HFFc6 (cell line): ENCODE results near the gene DYNC2I2. TPM values are rescaled to one million over a fixed set of nuclear protein-coding genes. Genes with fewer than 3 reads are reported as not detected.
A peak's percentile ranks its signal among the peaks of the same experiment; 100 is the strongest.

Experiments
- DNase-seq: peaks from one replicate; pipeline ENCODE4 v3.0.0-alpha.2; 2018
- H3K27ac Mint-ChIP-seq: 2 replicates; pipeline ENCODE4 v1.8.0; 2020; ENCODE audit warnings: mild to moderate bottlenecking, mixed read lengths
- H3K27me3 Mint-ChIP-seq: 2 replicates; pipeline ENCODE4 v1.8.0; 2021; ENCODE audit warnings: mild to moderate bottlenecking, moderate library complexity, mixed read lengths; ENCODE audit not compliant: insufficient read depth
- H3K36me3 Mint-ChIP-seq: 2 replicates; pipeline ENCODE4 v1.8.0; 2021; ENCODE audit warnings: low read depth, mixed read lengths
- H3K4me1 Mint-ChIP-seq: 2 replicates; pipeline ENCODE4 v1.8.0; 2020; ENCODE audit warnings: low read depth, mixed read lengths
- H3K4me3 Mint-ChIP-seq: 2 replicates; pipeline ENCODE4 v1.8.0; 2020; ENCODE audit warnings: mild to moderate bottlenecking, moderate library complexity, mixed read lengths
- H3K9me3 Mint-ChIP-seq: 2 replicates; pipeline ENCODE4 v1.8.0; 2020; ENCODE audit warnings: mild to moderate bottlenecking, mixed read lengths
- total RNA-seq, 6 experiments: library from RNA; stranded (reverse); fragmentation: NEBNext Ultra II Directional; extraction: Animal tissue kit (Norgen Biotek cat#: 25700); gene quantifications; 2 replicates in 1 of 6; 3 replicates in 5 of 6; pipeline ENCODE4 v1.2.3, GENCODE V29; 2021
- TF ChIP-seq, protein P1 (sequence below): fragments of 200-600 bp; sonication (generic); IDR thresholded peaks from 2 replicates; pipeline ENCODE4 v1.5.0; 2021; ENCODE audit warnings: antibody characterized with exemption, mild to moderate bottlenecking

The DYNC2I2 gene
- total RNA-seq, 6 experiments from 2014 or later = 34.5 to 51.7 (median 49.9) TPM

DNA sequence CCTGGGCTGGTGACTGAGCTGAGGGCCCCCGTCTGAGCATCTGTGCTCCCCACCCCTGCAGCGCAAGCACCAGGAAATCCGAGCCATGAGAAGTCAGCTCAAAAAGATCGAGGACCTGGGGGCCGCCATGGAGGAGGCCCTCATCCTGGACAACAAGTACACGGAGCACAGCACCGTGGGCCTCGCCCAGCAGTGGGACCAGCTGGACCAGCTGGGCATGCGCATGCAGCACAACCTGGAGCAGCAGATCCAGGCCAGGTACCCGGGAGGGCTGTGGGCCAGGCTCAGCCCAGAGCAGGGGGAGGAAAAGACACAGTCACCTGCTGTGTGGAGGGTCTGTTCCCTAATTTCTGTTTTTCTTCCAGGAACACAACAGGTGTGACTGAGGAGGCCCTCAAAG lies 24.6 kb downstream of the DYNC2I2 start:
- no peak for DNase-seq
- TF ChIP-seq, protein P1, sequence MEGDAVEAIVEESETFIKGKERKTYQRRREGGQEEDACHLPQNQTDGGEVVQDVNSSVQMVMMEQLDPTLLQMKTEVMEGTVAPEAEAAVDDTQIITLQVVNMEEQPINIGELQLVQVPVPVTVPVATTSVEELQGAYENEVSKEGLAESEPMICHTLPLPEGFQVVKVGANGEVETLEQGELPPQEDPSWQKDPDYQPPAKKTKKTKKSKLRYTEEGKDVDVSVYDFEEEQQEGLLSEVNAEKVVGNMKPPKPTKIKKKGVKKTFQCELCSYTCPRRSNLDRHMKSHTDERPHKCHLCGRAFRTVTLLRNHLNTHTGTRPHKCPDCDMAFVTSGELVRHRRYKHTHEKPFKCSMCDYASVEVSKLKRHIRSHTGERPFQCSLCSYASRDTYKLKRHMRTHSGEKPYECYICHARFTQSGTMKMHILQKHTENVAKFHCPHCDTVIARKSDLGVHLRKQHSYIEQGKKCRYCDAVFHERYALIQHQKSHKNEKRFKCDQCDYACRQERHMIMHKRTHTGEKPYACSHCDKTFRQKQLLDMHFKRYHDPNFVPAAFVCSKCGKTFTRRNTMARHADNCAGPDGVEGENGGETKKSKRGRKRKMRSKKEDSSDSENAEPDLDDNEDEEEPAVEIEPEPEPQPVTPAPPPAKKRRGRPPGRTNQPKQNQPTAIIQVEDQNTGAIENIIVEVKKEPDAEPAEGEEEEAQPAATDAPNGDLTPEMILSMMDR = no peak
- H3K36me3 Mint-ChIP-seq = peaks cover 31% of the 10 kb centered on the region
- peaks cover 30% of the 10 kb centered on the region for H3K27me3 Mint-ChIP-seq
- no peaks in the 10 kb centered on the region for H3K9me3 Mint-ChIP-seq
- H3K4me1 Mint-ChIP-seq = peaks cover 37% of the 10 kb centered on the region
- H3K4me3 Mint-ChIP-seq = no peak overlapping the region
- peak overlapping the region; percentile 51 for H3K27ac Mint-ChIP-seq

DNA sequence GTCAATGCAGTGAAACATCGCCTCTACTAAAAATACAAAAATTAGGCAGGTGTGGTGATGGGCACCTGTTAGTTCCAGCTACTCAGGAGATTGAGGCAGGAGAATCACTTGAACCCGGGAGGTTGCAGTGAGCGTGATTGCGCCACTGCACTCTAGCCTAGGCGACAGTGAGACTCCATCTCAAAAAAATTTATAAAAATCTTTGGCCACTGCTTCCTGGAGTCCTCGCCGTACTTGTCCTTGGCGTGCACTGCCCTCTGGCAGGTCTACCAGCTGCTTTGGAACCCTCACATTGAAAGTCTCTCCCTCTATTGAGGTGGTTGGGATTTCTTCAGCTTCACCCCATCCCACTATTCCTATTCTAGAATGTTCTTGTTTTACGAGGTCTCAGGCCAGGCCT lies 25.0 kb downstream of the DYNC2I2 start:
- no peak for DNase-seq
- H3K36me3 Mint-ChIP-seq = peaks cover 31% of the 10 kb centered on the region
- no peak overlapping the region for H3K4me3 Mint-ChIP-seq
- H3K27me3 Mint-ChIP-seq = peaks cover 34% of the 10 kb centered on the region
- peak overlapping the region; percentile 51 for H3K27ac Mint-ChIP-seq
- H3K9me3 Mint-ChIP-seq = no peaks in the 10 kb centered on the region
- TF ChIP-seq, protein P1 = no peak
- H3K4me1 Mint-ChIP-seq = peaks cover 33% of the 10 kb centered on the region

DNA sequence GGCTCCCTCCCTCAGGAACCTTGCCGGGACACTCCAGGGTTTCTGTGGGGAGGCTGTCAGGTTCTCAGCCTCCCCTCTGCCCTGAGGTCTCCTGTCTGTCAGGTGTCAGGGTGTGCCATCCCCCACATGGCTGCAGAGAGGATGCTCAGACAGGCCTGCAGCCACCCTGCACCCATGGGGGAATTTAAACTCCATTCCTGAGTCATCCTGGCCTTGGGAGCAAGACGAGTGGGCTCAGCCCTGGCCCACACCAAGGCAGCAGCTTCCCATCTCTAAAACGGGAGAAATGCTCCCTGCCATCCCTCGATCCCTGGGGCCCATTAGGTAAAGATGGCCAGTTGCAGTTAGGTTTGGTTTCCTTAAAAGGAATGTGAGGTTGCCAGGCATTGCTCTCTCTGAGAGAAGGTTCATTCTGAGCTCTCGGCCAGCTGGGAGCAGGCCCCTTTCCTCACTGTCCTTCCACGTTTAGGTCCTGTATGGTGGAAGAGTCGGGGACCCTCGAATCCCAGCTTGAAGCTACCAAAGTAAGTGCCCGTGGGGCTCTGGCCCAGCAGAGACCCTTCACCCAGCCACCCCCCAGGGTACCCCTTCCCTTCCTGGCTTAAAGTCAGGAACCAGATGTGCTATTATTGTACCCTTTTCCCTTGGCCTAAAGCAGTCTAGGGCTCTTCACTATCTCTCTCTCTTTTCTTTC lies 26.6 kb downstream of the DYNC2I2 start:
- H3K36me3 Mint-ChIP-seq = peaks cover 43% of the 10 kb centered on the region
- no peak overlapping the region for H3K4me3 Mint-ChIP-seq
- H3K27me3 Mint-ChIP-seq = peaks cover 47% of the 10 kb centered on the region
- DNase-seq = no peak
- no peaks in the 10 kb centered on the region for H3K9me3 Mint-ChIP-seq
- TF ChIP-seq, protein P1 = no peak
- peaks cover 17% of the 10 kb centered on the region for H3K4me1 Mint-ChIP-seq
- peak overlapping the region; percentile 70 for H3K27ac Mint-ChIP-seq

DNA sequence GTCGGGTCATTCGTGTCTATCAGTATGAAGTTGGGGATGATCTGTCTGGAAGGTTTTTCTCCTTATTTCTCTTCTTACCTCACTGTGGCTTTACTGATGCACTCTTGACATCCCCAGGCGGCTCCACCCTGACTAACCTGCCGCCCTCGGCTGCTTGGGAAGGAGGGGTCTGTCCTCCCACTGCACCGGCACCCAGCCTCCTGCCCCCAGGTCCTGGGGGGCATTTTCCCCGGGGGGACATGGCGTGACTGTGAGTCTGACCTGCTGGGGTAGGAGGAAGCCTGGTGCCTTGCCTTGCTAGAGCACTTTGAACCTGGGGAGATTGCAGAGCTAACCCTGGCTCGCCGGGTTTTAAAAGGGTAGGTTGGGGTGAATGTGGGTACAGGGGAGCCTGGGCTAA lies 27.5 kb downstream of the DYNC2I2 start:
- peak overlapping the region; percentile 57 for H3K27ac Mint-ChIP-seq

DNA sequence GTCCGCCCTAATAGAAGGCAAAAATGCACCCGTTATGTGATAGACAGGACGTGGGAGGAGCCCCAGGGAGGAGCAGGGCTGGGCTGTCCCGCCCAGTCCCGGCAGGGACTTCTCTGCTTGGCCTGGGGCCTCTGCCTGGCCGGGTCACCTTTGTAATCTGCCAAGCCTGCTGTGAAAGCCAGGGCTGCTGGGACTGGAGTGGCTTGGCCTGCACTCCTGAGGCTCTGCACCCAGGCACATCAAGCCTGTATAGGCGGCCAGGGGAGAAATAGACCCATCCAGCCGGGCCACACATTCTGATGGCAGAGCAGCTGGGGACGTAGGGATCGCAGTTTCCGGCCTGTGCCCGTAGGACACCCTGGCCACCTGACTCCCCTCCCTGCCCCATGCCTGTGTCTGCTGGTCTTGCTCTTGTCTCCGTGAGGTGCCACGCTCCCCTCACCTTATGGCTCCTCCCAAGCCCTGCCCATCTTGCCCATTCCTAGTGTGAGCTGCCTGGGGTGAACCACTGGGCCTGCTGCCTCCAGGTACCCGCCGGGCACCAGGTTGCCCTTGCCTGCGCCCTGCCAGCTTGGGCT lies 28.1 kb downstream of the DYNC2I2 start:
- Mint-ChIP-seq H3K27me3 (peaks cover 48% of the 10 kb centered on the region), H3K27ac (peak overlapping the region; percentile 57; the same call in 1 of the 2 replicates), H3K36me3 (peaks cover 48% of the 10 kb centered on the region), H3K9me3 (no peaks in the 10 kb centered on the region), H3K4me3 (no peak overlapping the region), H3K4me1 (peaks cover 8% of the 10 kb centered on the region)
- no peak for DNase-seq
- TF ChIP-seq, protein P1 = no peak

More for the DNA sequence above, 27.5 kb downstream of the DYNC2I2 start:
- peaks cover 48% of the 10 kb centered on the region for H3K36me3 Mint-ChIP-seq
- TF ChIP-seq, protein P1 = no peak
- no peak overlapping the region for H3K4me3 Mint-ChIP-seq
- no peak for DNase-seq
- H3K9me3 Mint-ChIP-seq = no peaks in the 10 kb centered on the region
- H3K4me1 Mint-ChIP-seq = peaks cover 8% of the 10 kb centered on the region
- peaks cover 49% of the 10 kb centered on the region for H3K27me3 Mint-ChIP-seq
